Measurements from ENCODE around the gene RPL27. TPM values are rescaled to one million over a fixed set of nuclear protein-coding genes. Genes with fewer than 3 reads are reported as not detected.
A peak's percentile ranks its signal among the peaks of the same experiment; 100 is the strongest.
"Not testable (repeated sequence)": the region's sequence is repeated elsewhere in the genome, so short reads cannot be mapped to it uniquely, and the experiment has no call there.

RPL27 gene
- 1,137 and 1,523 TPM in 2 replicates for total RNA-seq

DNA sequence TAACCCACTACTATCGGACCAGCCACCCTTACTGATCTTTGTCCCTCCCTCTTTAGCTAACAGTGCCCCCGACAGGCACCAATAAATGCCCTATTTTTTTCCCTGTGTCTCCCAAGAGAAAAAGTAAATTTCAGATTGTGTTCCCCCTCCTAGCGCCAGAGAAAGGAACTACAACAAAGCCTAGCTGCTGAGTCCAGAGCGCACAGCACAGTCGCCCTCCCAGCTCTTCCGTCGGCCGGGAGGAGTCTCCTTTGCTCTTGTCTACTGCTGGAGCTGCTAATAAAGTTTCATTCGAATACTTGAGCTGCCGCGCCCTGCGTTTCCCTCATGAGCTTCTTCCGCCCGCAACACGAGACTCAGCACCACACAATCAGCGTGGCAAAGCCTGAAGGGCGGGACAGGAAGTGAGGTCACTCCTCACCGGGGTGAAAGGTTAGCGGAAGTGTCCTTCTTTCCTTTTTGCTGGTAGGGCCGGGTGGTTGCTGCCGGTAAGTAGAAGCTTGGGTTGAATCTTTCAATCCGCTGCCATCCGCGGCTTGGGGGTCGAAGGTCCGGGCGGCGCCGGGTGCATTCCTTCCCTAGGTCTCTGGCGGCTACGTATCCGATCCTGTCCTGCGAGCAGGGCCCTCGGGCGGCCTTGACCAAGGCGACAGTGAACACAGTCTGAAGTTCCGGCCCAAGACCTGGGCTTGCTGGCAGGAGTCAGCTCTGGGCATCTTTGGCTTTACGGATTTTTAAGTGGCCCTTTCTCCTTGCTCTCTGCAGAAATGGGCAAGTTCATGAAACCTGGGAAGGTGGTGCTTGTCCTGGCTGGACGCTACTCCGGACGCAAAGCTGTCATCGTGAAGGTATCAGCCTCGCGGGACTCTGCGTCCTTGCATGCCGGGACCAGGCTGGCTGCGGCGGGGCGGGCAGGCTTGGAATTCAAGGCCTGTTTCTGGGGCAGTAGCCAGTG, at the start of gene RPL27:
RPL27 (plus strand) TSS at position 436 of the 955 bp plus-strand sequence; CDS start at position 768, 332 bp downstream.
- DNase-seq (ENCODE audit: extremely low read depth, low read depth, low spot score), result peak; percentile 98

DNA sequence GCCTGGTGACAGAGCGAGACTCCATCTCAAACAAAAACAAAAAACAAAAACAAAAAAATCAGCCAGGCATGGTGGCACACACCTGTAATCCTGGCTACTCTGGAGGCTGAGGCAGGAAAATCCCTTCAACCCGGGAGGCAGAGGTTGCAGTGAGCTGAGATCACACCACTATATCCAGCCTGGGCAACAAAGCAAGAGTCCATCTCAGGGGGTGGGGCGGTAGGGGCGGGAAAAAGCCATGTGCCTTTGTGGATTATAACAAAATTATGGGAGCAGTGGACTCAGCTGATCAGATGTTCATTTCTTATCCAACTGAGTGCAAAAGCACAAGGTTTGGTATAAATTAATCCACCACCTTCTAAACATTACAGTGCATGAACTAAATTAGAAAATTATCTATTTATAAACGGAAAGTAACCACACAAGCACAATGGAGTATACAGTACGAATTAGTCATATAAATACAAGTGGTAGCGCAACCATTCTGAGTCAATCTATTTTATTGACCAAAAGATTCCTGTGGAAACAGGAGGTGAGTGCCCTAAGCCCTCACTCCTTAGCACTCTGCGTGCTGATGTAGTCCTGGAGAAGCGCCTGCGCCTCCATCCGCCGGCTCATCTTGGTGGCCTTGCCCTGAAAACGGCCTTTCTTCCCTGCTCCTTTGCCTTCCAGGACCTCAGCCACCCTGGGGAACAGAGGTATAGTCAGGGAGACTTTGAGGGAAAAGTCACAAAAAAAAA, 48.0 kb upstream of the RPL27 start:
- no peak for DNase-seq (ENCODE audit: extremely low read depth, low read depth, low spot score)

DNA sequence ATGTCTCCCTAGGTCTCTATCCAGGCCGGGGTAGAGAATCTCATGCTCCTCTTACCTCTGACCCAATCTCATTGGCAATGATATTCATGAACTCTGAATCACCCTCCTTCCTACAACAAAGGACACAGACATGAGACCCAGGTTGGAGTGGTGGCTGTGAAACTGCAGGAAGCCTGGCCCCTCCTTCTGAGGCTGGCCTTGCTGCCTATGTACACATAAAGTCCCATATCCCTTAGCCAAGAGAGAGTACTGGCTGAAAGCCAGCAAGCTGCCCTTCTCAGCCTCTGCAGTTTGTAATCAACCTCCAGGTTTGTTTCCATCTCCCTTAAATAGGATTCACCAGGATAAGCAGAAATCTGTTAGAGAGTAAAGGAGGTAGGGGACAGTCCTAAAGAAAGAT, 44.5 kb upstream of the RPL27 start:
- DNase-seq (ENCODE audit: extremely low read depth, low read depth, low spot score), result no peak

DNA sequence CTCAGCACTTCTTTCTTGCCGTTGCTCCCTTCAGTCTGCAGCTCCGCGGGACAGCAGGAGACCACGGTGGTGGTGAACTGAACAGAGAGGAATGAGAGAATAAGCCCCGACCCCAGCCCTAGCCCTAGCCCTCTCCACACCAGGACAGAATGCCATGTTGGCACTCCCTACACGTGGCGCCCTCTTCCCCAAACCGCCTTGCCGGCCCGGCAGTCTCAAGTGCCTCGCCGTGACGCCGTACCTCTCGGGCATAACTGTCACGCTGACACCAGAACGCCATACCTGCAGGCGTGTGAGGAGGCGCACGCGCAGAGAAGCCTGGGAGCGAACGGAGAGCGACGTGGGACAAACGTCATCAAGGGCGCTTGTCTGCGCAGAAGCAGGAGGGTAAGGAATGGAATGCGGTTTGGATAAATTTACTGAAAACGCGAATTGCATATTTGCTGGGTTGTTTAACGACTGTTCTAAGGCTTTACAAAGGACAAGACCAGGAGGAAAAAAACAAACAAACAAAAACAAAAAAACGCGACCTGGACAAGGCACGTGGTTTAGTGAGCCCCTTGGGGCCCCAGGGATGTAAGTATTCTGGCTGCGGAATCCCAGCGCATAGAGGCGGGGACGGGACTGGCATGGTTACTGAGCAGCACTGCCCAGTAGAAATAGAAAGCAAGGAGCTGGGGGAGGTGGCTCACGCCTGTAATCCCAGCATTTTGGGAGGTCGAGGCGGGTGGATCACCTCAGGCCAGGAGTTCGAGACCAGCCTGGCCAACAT, 33.9 kb upstream of the RPL27 start, which contains the start of gene AARSD1:
AARSD1 (minus strand) TSS at position 294 of the 772 bp plus-strand sequence; CDS start at position 280, 14 bp downstream.
- DNase-seq (ENCODE audit: extremely low read depth, low read depth, low spot score), result peak; percentile 82

DNA sequence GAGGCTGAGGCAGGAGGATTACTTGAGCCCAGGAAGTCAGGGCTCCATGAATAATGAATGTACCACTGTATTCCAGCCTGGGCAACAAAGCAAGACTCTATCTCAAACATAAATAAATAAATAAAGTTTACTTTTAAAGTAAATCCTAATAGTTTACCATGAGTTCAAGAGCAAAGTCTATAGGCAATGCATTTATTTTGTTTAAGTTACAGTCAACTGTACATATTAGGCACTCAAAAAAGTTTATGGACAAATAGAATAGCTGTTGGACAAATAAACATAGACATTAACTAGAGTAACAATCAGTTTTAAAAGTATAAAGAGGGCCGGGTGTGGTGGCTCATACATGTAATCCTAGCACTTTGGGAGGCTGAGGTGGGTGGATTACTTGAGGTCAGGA, 30.3 kb upstream of the RPL27 start:
- no peak for DNase-seq (ENCODE audit: extremely low read depth, low read depth, low spot score)

GRCh38 chr17:42969001-42969581, 29.1 kb upstream of the RPL27 start:
- DNase-seq (ENCODE audit: extremely low read depth, low read depth, low spot score), result no peak

GRCh38 chr17:42971589-42971988, 26.6 kb upstream of the RPL27 start:
- no peak for DNase-seq (ENCODE audit: extremely low read depth, low read depth, low spot score)

DNA sequence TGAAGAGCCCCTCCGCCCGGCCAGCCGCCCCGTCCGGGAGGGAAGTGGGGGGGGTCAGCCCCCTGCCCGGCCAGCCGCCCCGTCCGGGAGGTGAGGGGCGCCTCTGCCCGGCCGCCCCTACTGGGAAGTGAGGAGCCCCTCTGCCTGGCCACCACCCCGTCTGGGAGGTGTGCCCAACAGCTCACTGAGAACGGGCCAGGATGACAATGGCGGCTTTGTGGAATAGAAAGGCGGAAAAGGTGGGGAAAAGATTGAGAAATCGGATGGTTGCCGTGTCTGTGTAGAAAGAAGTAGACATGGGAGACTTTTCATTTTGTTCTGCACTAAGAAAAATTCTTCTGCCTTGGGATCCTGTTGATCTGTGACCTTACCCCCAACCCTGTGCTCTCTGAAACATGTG, 24.9 kb upstream of the RPL27 start:
- not testable (repeated sequence) for DNase-seq (ENCODE audit: extremely low read depth, low read depth, low spot score)

DNA sequence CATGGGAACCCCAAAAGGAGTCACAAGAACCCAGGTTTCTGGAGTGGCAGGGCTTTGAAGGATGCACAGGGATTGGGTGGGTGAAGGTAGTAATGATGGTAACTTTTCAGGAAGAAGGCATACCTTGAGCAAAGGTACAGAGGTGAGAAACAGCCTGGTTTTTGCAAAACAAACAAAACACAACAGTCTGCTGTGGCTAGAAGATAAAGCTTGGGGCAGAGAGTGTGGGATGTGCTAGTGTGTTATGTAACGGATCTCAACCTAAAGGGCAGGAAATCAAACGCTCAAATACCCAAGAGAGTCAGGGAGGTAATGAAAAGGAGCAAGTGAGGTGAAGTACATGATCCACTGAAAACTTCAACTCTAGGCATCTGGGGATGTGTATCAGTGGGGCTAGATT, 23.0 kb upstream of the RPL27 start:
- no peak for DNase-seq (ENCODE audit: extremely low read depth, low read depth, low spot score)

DNA sequence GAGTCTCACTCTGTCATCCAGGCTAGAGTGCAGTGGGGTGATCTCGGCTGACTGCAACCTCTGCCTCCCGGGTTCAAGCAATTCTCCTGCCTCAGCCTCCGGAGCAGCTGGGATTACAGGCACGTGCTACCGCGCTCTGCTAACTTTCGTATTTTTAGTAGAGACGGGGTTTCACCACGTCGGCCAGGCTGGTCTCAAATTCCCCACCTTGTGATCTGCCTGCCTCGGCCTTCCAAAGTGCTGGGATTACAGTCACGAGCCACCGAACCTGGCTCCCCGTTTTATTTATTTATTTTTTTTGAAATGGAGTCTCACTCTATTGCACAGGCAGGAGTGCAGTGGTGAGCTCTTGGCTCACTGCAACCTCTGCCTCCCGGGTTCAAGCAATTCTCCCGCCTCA, 22.5 kb upstream of the RPL27 start:
- DNase-seq (ENCODE audit: extremely low read depth, low read depth, low spot score), result not testable (repeated sequence)

DNA sequence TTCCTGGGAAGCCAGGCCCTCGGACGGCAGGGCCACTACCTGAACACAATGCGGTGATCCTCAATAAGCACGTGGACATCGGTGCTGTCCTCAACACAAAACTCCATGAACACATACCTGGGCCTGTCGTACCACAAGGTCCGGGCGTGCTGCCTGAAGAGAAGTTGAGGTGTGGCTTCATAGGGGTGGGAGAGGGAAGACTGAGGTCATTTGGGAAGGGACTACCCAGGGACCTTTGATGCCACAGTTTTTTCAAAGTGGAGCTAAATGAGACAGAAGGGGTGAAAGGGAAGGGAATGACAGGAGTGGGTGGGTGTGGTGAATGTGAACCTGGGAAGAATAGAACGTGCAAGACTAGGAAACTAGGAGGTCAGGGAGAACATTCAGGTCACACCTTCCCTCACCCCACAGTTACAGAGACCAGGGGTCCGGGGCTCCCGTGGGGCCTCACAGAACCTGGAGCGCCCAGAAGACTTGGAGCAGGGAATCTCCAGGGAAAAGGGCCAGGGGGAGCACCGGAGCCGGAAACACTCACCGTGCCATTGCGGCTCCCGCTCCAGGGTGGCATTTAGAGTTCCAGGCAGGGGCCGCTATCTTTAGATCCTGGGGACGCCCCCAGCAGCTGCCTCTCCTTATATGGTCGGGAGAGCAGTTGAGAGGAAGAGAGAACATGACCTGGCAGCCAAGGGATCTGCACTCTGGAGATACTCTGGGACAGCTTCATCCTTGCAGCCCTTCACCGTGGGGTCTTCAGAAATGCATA, 18.5 kb upstream of the RPL27 start, which contains the start of gene PTGES3L:
PTGES3L (minus strand) TSS at position 570 of the 763 bp plus-strand sequence; CDS start at position 543, 27 bp downstream.
- DNase-seq (ENCODE audit: extremely low read depth, low read depth, low spot score), result no peak

DNA sequence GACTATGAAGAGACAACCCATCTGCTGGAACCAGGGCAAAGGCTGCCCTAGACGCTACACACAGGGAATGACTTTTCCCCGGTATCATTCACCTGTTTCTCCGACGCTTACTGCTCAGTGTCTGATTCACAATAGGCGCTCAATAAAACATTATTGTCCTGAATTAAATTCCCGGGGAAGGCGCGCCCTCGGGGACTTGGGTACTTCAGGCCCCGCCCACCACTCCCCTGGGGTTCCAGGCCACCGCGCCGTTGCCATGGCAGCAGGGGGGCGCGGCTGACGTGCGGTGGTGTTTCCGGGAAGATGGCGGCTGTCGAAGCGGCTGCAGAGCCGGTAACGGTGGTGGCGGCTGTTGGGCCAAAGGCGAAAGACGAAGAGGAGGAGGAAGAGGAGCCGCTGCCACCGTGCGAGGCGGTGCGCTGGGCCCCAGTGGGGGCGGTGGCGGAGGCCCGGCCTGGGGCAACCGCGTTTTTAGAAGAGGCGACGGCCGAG, 17.9 kb upstream of the RPL27 start, which contains the start of gene RUNDC1:
RUNDC1 (plus strand) TSS at position 292 of the 492 bp plus-strand sequence; CDS start at position 304, 12 bp downstream.
- DNase-seq (ENCODE audit: extremely low read depth, low read depth, low spot score), result no peak

GRCh38 chr17:42980766-42981397, 17.3 kb upstream of the RPL27 start:
- DNase-seq (ENCODE audit: extremely low read depth, low read depth, low spot score), result no peak

DNA sequence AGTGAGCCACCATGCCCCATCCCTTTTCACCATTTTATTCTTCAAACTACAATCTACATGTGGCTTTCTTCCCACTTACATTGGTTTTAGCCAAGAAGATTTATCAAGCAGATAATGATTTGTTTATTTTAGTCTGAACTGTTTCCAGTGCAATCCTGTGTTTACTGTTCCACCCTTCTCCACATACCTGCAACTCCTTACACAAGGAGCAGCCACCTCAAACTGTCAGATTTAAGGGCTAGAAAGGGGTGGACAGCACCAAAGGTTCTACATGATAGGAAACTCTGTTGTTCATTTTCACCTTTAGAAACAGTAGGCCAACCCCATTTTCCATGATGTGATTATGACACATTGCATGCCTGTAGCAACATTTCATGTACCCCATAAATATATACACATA, 16.0 kb upstream of the RPL27 start:
- no peak for DNase-seq (ENCODE audit: extremely low read depth, low read depth, low spot score)

- no peak for DNase-seq (ENCODE audit: extremely low read depth, low read depth, low spot score)
These were observed 13.0 kb upstream of the RPL27 start for GRCh38 chr17:42985225-42985624.

- no peak for DNase-seq (ENCODE audit: extremely low read depth, low read depth, low spot score)
These were observed 9.1 kb upstream of the RPL27 start for GRCh38 chr17:42989141-42989540.

DNA sequence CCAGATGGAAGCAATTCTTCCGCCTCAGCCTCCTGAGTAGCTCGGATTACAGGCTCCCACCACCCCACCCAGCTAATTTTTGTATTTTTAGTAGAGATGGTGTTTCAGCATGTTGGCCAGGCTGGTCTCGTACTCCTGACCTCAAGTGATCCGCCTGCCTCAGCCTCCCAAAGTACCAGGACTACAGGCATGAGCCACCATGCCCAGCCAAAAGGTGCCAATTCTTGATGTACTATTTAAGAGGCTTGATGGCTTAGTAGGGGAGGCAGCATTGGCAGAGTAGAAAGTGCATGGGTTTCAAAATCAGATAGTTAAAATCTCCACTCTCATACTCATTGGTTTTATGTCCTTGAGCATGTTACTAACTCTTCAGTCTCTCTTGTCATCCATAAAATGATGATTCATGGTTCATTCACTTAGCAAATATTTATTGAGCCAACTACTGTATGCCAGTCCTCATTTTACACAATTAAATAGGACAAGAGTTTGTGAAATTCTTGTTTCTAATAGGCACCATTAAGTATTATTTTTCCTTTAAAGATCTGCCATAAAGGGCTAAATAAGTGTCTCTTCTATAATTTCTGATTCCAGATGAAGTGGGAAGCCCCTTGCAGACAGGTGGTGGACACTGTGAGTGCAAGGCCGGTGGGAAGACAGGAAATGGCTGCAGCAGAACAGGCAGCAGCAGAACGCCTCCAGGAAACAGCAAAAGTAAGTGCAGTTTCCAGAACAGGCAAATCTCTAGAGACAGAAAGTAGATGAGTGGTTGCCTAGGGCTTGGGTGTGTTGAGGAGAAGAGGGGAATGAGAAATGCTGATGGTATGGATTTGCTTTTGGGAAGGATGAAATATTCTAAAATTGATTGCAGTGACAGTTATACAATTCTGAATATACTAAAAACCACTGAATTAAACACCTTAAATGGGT, 8.2 kb upstream of the RPL27 start:
- no peak for DNase-seq (ENCODE audit: extremely low read depth, low read depth, low spot score)

- DNase-seq (ENCODE audit: extremely low read depth, low read depth, low spot score), result no peak
These were observed 6.7 kb upstream of the RPL27 start for GRCh38 chr17:42991471-42991870.
